Measurements from ENCODE around the gene UBB. TPM values are rescaled to one million over a fixed set of nuclear protein-coding genes. Genes with fewer than 3 reads are reported as not detected.

UBB gene
- total and polyA plus RNA-seq, 2 donors from 2014 or later: 1,214 to 2,605 TPM

GRCh38 chr17:16417399-16417798 is 36.5 kb downstream of the UBB start:
- H3K27ac ChIP-seq (ENCODE audit: low read depth in 2 of 2, low read length in 2 of 2): no peak overlapping the region
- no peaks in the 10 kb centered on the region for H3K9me3 ChIP-seq (ENCODE audit: control insufficient read depth in 2 of 3, insufficient read depth in 1 of 3, low read length in 3 of 3)
- no peaks in the 10 kb centered on the region for H3K36me3 ChIP-seq (ENCODE audit: control insufficient read depth in 2 of 3, insufficient read depth in 3 of 3, low read length in 3 of 3)
- TF ChIP-seq, protein P1, sequence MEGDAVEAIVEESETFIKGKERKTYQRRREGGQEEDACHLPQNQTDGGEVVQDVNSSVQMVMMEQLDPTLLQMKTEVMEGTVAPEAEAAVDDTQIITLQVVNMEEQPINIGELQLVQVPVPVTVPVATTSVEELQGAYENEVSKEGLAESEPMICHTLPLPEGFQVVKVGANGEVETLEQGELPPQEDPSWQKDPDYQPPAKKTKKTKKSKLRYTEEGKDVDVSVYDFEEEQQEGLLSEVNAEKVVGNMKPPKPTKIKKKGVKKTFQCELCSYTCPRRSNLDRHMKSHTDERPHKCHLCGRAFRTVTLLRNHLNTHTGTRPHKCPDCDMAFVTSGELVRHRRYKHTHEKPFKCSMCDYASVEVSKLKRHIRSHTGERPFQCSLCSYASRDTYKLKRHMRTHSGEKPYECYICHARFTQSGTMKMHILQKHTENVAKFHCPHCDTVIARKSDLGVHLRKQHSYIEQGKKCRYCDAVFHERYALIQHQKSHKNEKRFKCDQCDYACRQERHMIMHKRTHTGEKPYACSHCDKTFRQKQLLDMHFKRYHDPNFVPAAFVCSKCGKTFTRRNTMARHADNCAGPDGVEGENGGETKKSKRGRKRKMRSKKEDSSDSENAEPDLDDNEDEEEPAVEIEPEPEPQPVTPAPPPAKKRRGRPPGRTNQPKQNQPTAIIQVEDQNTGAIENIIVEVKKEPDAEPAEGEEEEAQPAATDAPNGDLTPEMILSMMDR (IDR thresholded peaks at IDR 0.05; ENCODE audit: borderline replicate concordance, extremely low read depth, insufficient read depth): no peak
- H3K4me1 ChIP-seq (ENCODE audit: control insufficient read depth in 2 of 3, insufficient read depth in 2 of 3, low read depth in 1 of 3, low read length in 3 of 3): peaks cover 0 to 6% (median 6%) of the 10 kb centered on the region in 3 donors
- H3K27me3 ChIP-seq (ENCODE audit: control insufficient read depth, insufficient read depth, low read length): no peaks in the 10 kb centered on the region
- no peak for FAIRE-seq
- intact Hi-C loops (cut with DNase I): no loop called here
- DNase-seq: no peak
- no peak overlapping the region for H3K9ac ChIP-seq (ENCODE audit: low read length in 3 of 3)
- H3K4me3 ChIP-seq (ENCODE audit: low read length in 3 of 3): no peak overlapping the region

DNA sequence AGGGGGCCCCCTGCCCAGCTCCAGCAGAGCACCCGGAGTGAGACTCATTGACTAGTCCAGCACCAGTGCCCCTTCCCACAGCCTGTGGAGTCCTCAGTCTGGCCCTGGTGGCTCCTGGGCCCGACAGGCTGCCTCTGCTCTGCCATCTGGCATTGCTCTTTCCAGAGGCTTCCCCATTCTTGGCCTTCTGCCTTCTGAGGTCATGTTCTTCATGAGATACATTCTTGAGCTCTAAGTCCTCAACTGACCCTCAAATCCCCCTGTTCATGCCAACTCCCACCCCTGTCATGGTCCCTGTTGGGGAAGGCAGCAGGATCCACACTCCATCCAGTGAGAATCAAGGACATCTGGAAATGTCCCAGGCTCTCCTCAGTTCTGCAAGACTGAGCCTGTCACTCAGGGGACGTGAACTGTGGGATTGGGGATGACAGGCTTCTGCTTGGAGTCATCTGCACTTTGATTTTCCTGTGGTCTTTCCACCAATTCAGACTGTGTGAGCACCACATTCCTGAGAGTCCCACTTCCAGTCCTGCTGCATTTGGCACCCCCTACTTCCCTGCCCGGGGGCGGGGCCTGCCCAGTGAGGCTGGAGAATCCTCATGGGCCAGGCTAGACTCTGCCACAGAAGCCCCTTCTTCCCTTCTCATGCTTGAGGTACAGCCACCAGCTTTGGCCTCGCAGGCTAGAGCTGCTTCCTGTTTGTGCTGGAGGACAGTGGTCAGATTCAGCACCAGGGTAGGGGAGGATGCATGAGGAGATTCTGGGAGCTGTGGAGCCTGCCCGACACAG is 37.2 kb downstream of the UBB start:
- H3K9me3 ChIP-seq (ENCODE audit: control insufficient read depth in 2 of 3, insufficient read depth in 1 of 3, low read length in 3 of 3): no peaks in the 10 kb centered on the region
- peaks cover 0 to 6% (median 6%) of the 10 kb centered on the region in 3 donors for H3K4me1 ChIP-seq (ENCODE audit: control insufficient read depth in 2 of 3, insufficient read depth in 2 of 3, low read depth in 1 of 3, low read length in 3 of 3)
- H3K9ac ChIP-seq (ENCODE audit: low read length in 3 of 3): no peak overlapping the region
- DNase-seq (no peak), FAIRE-seq (no peak)
- no peak overlapping the region for H3K27ac ChIP-seq (ENCODE audit: low read depth in 2 of 2, low read length in 2 of 2)
- H3K27me3 ChIP-seq (ENCODE audit: control insufficient read depth, insufficient read depth, low read length): no peaks in the 10 kb centered on the region
- TF ChIP-seq, protein P1 (IDR thresholded peaks at IDR 0.05; ENCODE audit: borderline replicate concordance, extremely low read depth, insufficient read depth): no peak
- intact Hi-C loops (cut with DNase I): no loop called here
- no peaks in the 10 kb centered on the region for H3K36me3 ChIP-seq (ENCODE audit: control insufficient read depth in 2 of 3, insufficient read depth in 3 of 3, low read length in 3 of 3)
- H3K4me3 ChIP-seq (ENCODE audit: low read length in 3 of 3): no peak overlapping the region

DNA sequence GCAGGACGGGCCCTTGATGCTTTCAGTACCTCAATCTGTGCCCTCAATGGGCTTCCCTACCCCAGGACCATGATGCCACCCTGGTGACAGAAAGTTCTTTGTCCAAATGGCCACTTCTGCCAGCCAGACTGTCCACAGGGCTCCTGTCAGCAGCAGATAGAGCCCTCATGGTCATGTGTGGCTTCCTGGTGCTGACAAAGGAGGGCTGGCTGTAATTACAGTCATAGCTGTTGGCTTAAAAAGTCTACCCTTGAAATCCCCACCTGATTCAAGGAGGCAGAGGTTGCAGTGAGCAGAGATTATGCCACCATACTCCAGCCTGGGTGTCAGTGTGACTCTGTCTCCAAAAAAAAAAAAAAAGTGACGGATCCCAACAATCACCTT is 37.8 kb downstream of the UBB start:
- Histone ChIP-seq H3K36me3 (ENCODE audit: control insufficient read depth in 2 of 3, insufficient read depth in 3 of 3, low read length in 3 of 3) (no peaks in the 10 kb centered on the region), H3K4me3 (ENCODE audit: low read length in 3 of 3) (no peak overlapping the region), H3K9ac (ENCODE audit: low read length in 3 of 3) (no peak overlapping the region), H3K27me3 (ENCODE audit: control insufficient read depth, insufficient read depth, low read length) (no peaks in the 10 kb centered on the region), H3K9me3 (ENCODE audit: control insufficient read depth in 2 of 3, insufficient read depth in 1 of 3, low read length in 3 of 3) (no peaks in the 10 kb centered on the region), H3K4me1 (ENCODE audit: control insufficient read depth in 2 of 3, insufficient read depth in 2 of 3, low read depth in 1 of 3, low read length in 3 of 3) (peaks cover 0 to 6% (median 6%) of the 10 kb centered on the region in 3 donors), H3K27ac (ENCODE audit: low read depth in 2 of 2, low read length in 2 of 2) (peak overlapping the region in 1 of 2 donors; percentile 4)
- TF ChIP-seq, protein P1 (IDR thresholded peaks at IDR 0.05; ENCODE audit: borderline replicate concordance, extremely low read depth, insufficient read depth): no peak
- FAIRE-seq (no peak), DNase-seq (no peak)
- intact Hi-C loops (cut with DNase I): no loop called here
